Measurements from ENCODE around the gene NGB.
"Not testable (repeated sequence)": the region's sequence is repeated elsewhere in the genome, so short reads cannot be mapped to it uniquely, and the experiment has no call there.

Gene NGB

DNA sequence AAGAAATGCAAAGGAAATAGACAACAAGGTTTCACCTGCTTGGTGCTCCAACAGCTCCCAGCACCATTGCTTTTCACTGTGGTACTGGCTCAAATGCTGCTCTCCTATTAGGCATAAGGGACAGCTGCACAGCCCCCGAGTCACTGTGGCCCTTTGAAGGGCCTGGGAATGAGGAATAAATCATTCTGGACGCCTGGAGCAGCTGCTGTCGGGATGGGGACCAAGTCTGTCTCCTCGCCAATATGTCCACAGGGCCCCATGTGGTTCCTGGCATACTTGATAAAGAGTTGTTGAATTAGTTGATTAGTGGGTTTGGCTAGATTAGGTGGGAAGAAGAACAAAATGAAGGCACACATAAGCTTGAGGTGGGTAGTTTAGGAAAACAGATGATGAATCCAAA, 13.1 kb upstream of the NGB start:
- no peak overlapping the region for H3K9ac ChIP-seq (ENCODE audit: low read length)
- no peaks in the 10 kb centered on the region for H3K9me2 ChIP-seq (ENCODE audit: low read depth, low read length)
- no peak for TF ChIP-seq EZH2 (IDR thresholded peaks at IDR 0.05; ENCODE audit: borderline replicate concordance, low read length)
- TF ChIP-seq, protein P1, sequence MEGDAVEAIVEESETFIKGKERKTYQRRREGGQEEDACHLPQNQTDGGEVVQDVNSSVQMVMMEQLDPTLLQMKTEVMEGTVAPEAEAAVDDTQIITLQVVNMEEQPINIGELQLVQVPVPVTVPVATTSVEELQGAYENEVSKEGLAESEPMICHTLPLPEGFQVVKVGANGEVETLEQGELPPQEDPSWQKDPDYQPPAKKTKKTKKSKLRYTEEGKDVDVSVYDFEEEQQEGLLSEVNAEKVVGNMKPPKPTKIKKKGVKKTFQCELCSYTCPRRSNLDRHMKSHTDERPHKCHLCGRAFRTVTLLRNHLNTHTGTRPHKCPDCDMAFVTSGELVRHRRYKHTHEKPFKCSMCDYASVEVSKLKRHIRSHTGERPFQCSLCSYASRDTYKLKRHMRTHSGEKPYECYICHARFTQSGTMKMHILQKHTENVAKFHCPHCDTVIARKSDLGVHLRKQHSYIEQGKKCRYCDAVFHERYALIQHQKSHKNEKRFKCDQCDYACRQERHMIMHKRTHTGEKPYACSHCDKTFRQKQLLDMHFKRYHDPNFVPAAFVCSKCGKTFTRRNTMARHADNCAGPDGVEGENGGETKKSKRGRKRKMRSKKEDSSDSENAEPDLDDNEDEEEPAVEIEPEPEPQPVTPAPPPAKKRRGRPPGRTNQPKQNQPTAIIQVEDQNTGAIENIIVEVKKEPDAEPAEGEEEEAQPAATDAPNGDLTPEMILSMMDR (IDR thresholded peaks at IDR 0.05; ENCODE audit: low read length) = no peak
- H3K27ac ChIP-seq (ENCODE audit: low read depth, low read length, poor library complexity, severe bottlenecking) = no peak overlapping the region
- no peak overlapping the region for H3K4me2 ChIP-seq (ENCODE audit: low read length)
- H3K27me3 ChIP-seq (ENCODE audit: insufficient read depth, low read length) = no peaks in the 10 kb centered on the region
- peaks cover 8% of the 10 kb centered on the region; the same call in 1 of the 2 replicates for H3K36me3 ChIP-seq (ENCODE audit: insufficient read depth, low read length)
- H3K4me3 ChIP-seq (ENCODE audit: low read depth, low read length, poor library complexity, severe bottlenecking) = no peak overlapping the region
- no peak overlapping the region for H2AFZ ChIP-seq (ENCODE audit: low read length)
- no peaks in the 10 kb centered on the region for H3K4me1 ChIP-seq (ENCODE audit: insufficient read depth, low read length, severe bottlenecking)
- H4K20me1 ChIP-seq (ENCODE audit: insufficient read depth, low read length) = no peaks in the 10 kb centered on the region
- H3K9me3 ChIP-seq (ENCODE audit: low read length) = no peaks in the 10 kb centered on the region
- H3K79me2 ChIP-seq (ENCODE audit: insufficient read depth, low read length) = no peaks in the 10 kb centered on the region
- H3F3A ChIP-seq (ENCODE audit: insufficient read depth, low read length) = no peaks in the 10 kb centered on the region

DNA sequence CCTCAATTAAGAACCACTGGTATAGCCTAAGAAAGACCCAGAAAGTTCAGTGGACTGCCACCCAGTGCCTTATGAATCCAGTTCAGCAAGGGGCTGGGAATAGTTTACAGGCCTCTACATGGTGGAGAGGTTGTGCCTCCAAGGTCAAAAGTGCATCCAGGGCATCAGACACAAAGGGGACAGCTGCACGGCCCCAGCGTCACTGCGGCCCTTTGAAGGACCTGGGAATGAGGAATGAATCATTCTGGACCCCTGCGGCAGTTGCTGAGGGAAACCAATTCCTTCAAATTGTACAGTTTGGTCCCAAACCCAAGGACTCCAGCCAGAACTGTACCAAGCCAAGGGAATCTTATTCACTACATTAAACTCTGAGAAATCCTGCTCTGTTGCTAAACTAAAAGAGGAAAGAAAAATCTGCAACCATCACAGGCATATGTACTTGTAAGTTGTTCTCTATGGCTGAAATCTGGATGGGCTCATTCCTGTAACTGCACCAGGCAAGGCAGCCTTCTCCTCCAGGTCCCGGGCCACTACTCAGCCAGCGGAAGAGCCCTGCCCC, 10.9 kb upstream of the NGB start:
- no peaks in the 10 kb centered on the region for H3F3A ChIP-seq (ENCODE audit: insufficient read depth, low read length)

DNA sequence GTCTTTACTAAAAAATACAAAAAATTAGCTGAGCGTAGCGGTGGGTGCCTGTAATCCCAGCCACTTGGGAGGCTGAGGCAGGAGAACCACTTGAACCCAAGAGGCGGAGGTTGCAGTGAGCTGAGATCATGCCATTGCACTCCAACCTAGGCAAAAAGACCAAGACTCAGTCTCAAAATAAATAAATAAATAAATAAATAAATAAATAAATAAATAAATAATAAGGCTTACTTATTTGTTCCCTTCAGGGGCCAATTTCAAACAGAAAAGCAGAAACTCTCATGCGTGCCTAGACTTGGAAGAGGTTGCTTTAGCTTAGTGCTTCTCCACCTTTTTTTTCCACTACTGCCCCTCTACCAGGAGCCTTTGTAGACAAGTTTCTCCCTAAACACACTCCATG, 9.9 kb upstream of the NGB start:
- H3K27ac ChIP-seq (ENCODE audit: low read depth, low read length, poor library complexity, severe bottlenecking); H3K4me3 ChIP-seq (ENCODE audit: low read depth, low read length, poor library complexity, severe bottlenecking); H3K36me3 ChIP-seq (ENCODE audit: insufficient read depth, low read length); H4K20me1 ChIP-seq (ENCODE audit: insufficient read depth, low read length); H3K9me3 ChIP-seq (ENCODE audit: low read length); H3F3A ChIP-seq (ENCODE audit: insufficient read depth, low read length); H3K9me2 ChIP-seq (ENCODE audit: low read depth, low read length); H3K27me3 ChIP-seq (ENCODE audit: insufficient read depth, low read length); H3K4me1 ChIP-seq (ENCODE audit: insufficient read depth, low read length, severe bottlenecking); H3K9ac ChIP-seq (ENCODE audit: low read length); H2AFZ ChIP-seq (ENCODE audit: low read length); H3K79me2 ChIP-seq (ENCODE audit: insufficient read depth, low read length); H3K4me2 ChIP-seq (ENCODE audit: low read length): not testable (repeated sequence)

More for the DNA sequence above, 10.9 kb upstream of the NGB start:
- no peaks in the 10 kb centered on the region for H3K27me3 ChIP-seq (ENCODE audit: insufficient read depth, low read length)
- no peak for TF ChIP-seq EZH2 (IDR thresholded peaks at IDR 0.05; ENCODE audit: borderline replicate concordance, low read length)
- TF ChIP-seq, protein P1 (IDR thresholded peaks at IDR 0.05; ENCODE audit: low read length) = no peak
- no peak overlapping the region for H2AFZ ChIP-seq (ENCODE audit: low read length)
- H3K79me2 ChIP-seq (ENCODE audit: insufficient read depth, low read length) = no peaks in the 10 kb centered on the region
- H3K4me2 ChIP-seq (ENCODE audit: low read length) = no peak overlapping the region
- no peak overlapping the region for H3K9ac ChIP-seq (ENCODE audit: low read length)
- peaks cover 8% of the 10 kb centered on the region; the same call in 1 of the 2 replicates for H3K36me3 ChIP-seq (ENCODE audit: insufficient read depth, low read length)
- H3K9me2 ChIP-seq (ENCODE audit: low read depth, low read length) = no peaks in the 10 kb centered on the region
- H3K4me1 ChIP-seq (ENCODE audit: insufficient read depth, low read length, severe bottlenecking) = no peaks in the 10 kb centered on the region
- H3K9me3 ChIP-seq (ENCODE audit: low read length) = no peaks in the 10 kb centered on the region
- H4K20me1 ChIP-seq (ENCODE audit: insufficient read depth, low read length) = no peaks in the 10 kb centered on the region
- H3K4me3 ChIP-seq (ENCODE audit: low read depth, low read length, poor library complexity, severe bottlenecking) = no peak overlapping the region
- H3K27ac ChIP-seq (ENCODE audit: low read depth, low read length, poor library complexity, severe bottlenecking) = no peak overlapping the region

DNA sequence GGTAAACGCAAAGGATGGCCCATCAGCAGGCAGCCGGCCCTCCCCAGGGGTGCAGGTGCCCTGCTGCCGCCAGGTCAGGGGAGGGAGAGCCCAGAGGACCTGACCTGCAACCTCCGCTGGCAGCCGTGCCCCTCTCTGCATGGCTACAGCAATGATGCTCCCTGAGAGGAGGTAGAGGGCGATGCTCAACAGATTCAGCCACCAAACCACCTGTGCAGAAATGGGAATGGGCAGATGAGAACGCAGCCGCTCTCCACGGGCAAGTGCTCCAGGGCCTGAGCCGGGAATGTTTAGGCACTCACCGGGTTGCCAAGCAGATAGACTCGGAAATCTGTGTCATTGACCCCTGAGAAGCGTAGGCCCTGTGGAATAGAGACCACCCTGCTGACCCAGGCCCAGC, 8.7 kb upstream of the NGB start:
- H3K9me3 ChIP-seq (ENCODE audit: low read length) = no peaks in the 10 kb centered on the region
- no peaks in the 10 kb centered on the region for H3K79me2 ChIP-seq (ENCODE audit: insufficient read depth, low read length)
- TF ChIP-seq, protein P1 (IDR thresholded peaks at IDR 0.05; ENCODE audit: low read length) = no peak
- TF ChIP-seq EZH2 (IDR thresholded peaks at IDR 0.05; ENCODE audit: borderline replicate concordance, low read length) = no peak
- H3K27ac ChIP-seq (ENCODE audit: low read depth, low read length, poor library complexity, severe bottlenecking) = no peak overlapping the region
- H3F3A ChIP-seq (ENCODE audit: insufficient read depth, low read length) = no peaks in the 10 kb centered on the region
- H3K27me3 ChIP-seq (ENCODE audit: insufficient read depth, low read length) = no peaks in the 10 kb centered on the region
- no peaks in the 10 kb centered on the region; the same call in 1 of the 2 replicates for H3K36me3 ChIP-seq (ENCODE audit: insufficient read depth, low read length)
- H3K4me3 ChIP-seq (ENCODE audit: low read depth, low read length, poor library complexity, severe bottlenecking) = no peak overlapping the region
- no peaks in the 10 kb centered on the region for H4K20me1 ChIP-seq (ENCODE audit: insufficient read depth, low read length)
- no peak overlapping the region for H3K4me2 ChIP-seq (ENCODE audit: low read length)
- H3K9ac ChIP-seq (ENCODE audit: low read length) = no peak overlapping the region
- no peak overlapping the region for H2AFZ ChIP-seq (ENCODE audit: low read length)
- H3K4me1 ChIP-seq (ENCODE audit: insufficient read depth, low read length, severe bottlenecking) = no peaks in the 10 kb centered on the region
- H3K9me2 ChIP-seq (ENCODE audit: low read depth, low read length) = no peaks in the 10 kb centered on the region
